Osteocyte (in vitro differentiated cells): ENCODE results near the gene MICA. TPM values are rescaled to one million over a fixed set of nuclear protein-coding genes. Genes with fewer than 3 reads are reported as not detected.
A peak's percentile ranks its signal among the peaks of the same experiment; 100 is the strongest.
"Not testable (repeated sequence)": the region's sequence is repeated elsewhere in the genome, so short reads cannot be mapped to it uniquely, and the experiment has no call there.

ENCODE experiments used
- DNase-seq: peaks from one replicate; pipeline ENCODE4 v3.0.0; 2021; ENCODE audit warnings: mixed read lengths; ENCODE audit not compliant: unreplicated experiment; ENCODE audit errors: extremely low spot score
- H3K27ac Mint-ChIP-seq: one replicate; pipeline ENCODE4 v1.8.0; 2021; ENCODE audit warnings: mild to moderate bottlenecking, mixed read lengths; ENCODE audit not compliant: unreplicated experiment
- H3K27me3 Mint-ChIP-seq: one replicate; pipeline ENCODE4 v1.8.0; 2021; ENCODE audit warnings: mixed read lengths; ENCODE audit not compliant: unreplicated experiment
- H3K36me3 Mint-ChIP-seq: one replicate; pipeline ENCODE4 v1.8.0; 2021; ENCODE audit warnings: mixed read lengths; ENCODE audit not compliant: unreplicated experiment
- H3K4me1 Mint-ChIP-seq: one replicate; pipeline ENCODE4 v1.8.0; 2021; ENCODE audit warnings: mixed read lengths; ENCODE audit not compliant: unreplicated experiment
- H3K4me3 Mint-ChIP-seq: one replicate; pipeline ENCODE4 v1.8.0; 2021; ENCODE audit warnings: mild to moderate bottlenecking, moderate library complexity, mixed read lengths; ENCODE audit not compliant: unreplicated experiment
- H3K9me3 Mint-ChIP-seq: one replicate; pipeline ENCODE4 v1.8.0; 2021; ENCODE audit warnings: mixed read lengths; ENCODE audit not compliant: unreplicated experiment
- CTCF ChIP-seq: fragments of 200-600 bp; sonication (generic); IDR thresholded peaks from 2 replicates; pipeline ENCODE4 v1.5.0; 2021; ENCODE audit warnings: antibody characterized with exemption, mild to moderate bottlenecking, moderate library complexity
- total RNA-seq: library from RNA; stranded (reverse); gene quantifications from 2 replicates; pipeline ENCODE4 v1.2.1, GENCODE V29; 2021

MICA gene
- total RNA-seq, 1 donor from 2014 or later = 33.0 TPM

- H3K4me1 Mint-ChIP-seq = peaks cover 38% of the 10 kb centered on the region
- H3K9me3 Mint-ChIP-seq = peaks cover 6% of the 10 kb centered on the region
- no peak for TF ChIP-seq CTCF
- peak overlapping the region; percentile 56 for H3K27ac Mint-ChIP-seq
- H3K27me3 Mint-ChIP-seq = no peaks in the 10 kb centered on the region
- DNase-seq = no peak
- H3K4me3 Mint-ChIP-seq = no peak overlapping the region
- H3K36me3 Mint-ChIP-seq = peaks cover 8% of the 10 kb centered on the region
Observed at GRCh38 chr6:31407699-31408098, 4.3 kb downstream of the MICA start.

GRCh38 chr6:31412506-31412905, 9.1 kb downstream of the MICA start:
- H3K9me3 Mint-ChIP-seq = no peaks in the 10 kb centered on the region
- no peak overlapping the region for H3K4me3 Mint-ChIP-seq
- no peaks in the 10 kb centered on the region for H3K27me3 Mint-ChIP-seq
- H3K27ac Mint-ChIP-seq = no peak overlapping the region
- no peak for TF ChIP-seq CTCF
- H3K4me1 Mint-ChIP-seq = peaks cover 11% of the 10 kb centered on the region
- peaks cover 31% of the 10 kb centered on the region for H3K36me3 Mint-ChIP-seq
- DNase-seq = no peak

GRCh38 chr6:31414148-31414770, 10.9 kb downstream of the MICA start:
- peaks cover 31% of the 10 kb centered on the region for H3K36me3 Mint-ChIP-seq
- not testable (repeated sequence) for H3K27ac Mint-ChIP-seq, H3K9me3 Mint-ChIP-seq, H3K4me1 Mint-ChIP-seq, H3K27me3 Mint-ChIP-seq, DNase-seq, H3K4me3 Mint-ChIP-seq

- no peak for TF ChIP-seq CTCF
- H3K4me1 Mint-ChIP-seq = no peaks in the 10 kb centered on the region
- H3K4me3 Mint-ChIP-seq = no peak overlapping the region
- peaks cover 31% of the 10 kb centered on the region for H3K36me3 Mint-ChIP-seq
- no peaks in the 10 kb centered on the region for H3K9me3 Mint-ChIP-seq
- no peak for DNase-seq
- no peak overlapping the region for H3K27ac Mint-ChIP-seq
- H3K27me3 Mint-ChIP-seq = no peaks in the 10 kb centered on the region
Observed at GRCh38 chr6:31414771-31415265, 11.4 kb downstream of the MICA start.

- no peak overlapping the region for H3K4me3 Mint-ChIP-seq
- no peak for DNase-seq
- no peak overlapping the region for H3K27ac Mint-ChIP-seq
- H3K4me1 Mint-ChIP-seq = no peaks in the 10 kb centered on the region
- no peaks in the 10 kb centered on the region for H3K27me3 Mint-ChIP-seq
- no peak for TF ChIP-seq CTCF
- H3K36me3 Mint-ChIP-seq = peaks cover 25% of the 10 kb centered on the region
- no peaks in the 10 kb centered on the region for H3K9me3 Mint-ChIP-seq
Observed at GRCh38 chr6:31416394-31417014, 13.1 kb downstream of the MICA start.
